GM18870 (cell line): ENCODE data around the gene KLK15.

ENCODE experiments used
- ATAC-seq: cut with Tn5 transposase; IDR thresholded peaks from one replicate; pipeline ENCODE4 v1.9.1; 2021; ENCODE audit warnings: moderate library complexity; ENCODE audit not compliant: unreplicated experiment

The KLK15 gene

GRCh38 chr19:50777261-50777660 lies 56.1 kb downstream of the KLK15 start:
- no peak for ATAC-seq

- ATAC-seq: no peak
Observed at GRCh38 chr19:50776131-50776530, 57.2 kb downstream of the KLK15 start.
